ENCODE data around the gene GNG11. TPM values are rescaled to one million over a fixed set of nuclear protein-coding genes. Genes with fewer than 3 reads are reported as not detected.
A peak's percentile ranks its signal among the peaks of the same experiment; 100 is the strongest.

GNG11 gene
- total RNA-seq, 1 donor from 2014 or later, result 133 TPM

DNA sequence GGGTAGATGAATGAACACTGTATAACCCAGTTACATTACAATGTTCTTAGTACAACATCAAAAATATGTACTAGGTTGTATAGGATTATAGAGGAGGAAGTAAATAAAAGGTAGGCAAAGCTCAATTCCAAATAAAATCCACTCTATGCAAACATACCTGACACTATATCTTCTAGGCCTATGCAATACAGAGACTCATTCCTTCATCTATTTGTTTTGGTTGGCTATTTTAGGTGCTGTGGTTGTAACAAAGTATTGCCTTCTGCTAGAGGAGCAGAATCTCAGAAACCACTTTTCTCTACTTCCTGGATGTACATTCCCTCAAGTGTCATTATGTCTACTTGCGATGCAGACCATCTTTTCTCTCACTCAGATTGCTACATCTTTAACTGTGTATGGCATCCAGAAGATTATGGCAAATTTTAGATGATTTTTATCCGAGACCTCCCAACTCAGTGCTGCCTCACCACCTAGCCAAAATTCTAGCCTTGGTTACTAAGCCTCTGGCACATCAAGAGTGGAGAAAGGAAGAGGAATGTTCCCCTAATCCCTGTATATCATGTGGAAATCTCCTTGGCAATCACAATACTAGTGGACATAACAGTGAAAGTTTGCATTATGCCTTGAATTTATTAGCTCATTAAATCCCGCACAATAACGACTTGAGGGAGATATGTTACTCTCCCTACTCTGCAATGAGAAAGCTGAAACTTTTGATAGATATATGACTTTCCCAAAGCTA lies 25.5 kb upstream of the GNG11 start:
- no peak for DNase-seq (ENCODE audit: low spot score)
- Mint-ChIP-seq H3K4me3 (ENCODE audit: unreplicated experiment) (no peak overlapping the region), H3K27ac (ENCODE audit: unreplicated experiment) (no peak overlapping the region), H3K9me3 (ENCODE audit: unreplicated experiment) (no peaks in the 10 kb centered on the region), H3K4me1 (ENCODE audit: unreplicated experiment) (peaks cover 15% of the 10 kb centered on the region), H3K27me3 (ENCODE audit: unreplicated experiment) (peaks cover 3% of the 10 kb centered on the region), H3K36me3 (ENCODE audit: low read depth, unreplicated experiment) (no peaks in the 10 kb centered on the region)
- TF ChIP-seq, protein P1, sequence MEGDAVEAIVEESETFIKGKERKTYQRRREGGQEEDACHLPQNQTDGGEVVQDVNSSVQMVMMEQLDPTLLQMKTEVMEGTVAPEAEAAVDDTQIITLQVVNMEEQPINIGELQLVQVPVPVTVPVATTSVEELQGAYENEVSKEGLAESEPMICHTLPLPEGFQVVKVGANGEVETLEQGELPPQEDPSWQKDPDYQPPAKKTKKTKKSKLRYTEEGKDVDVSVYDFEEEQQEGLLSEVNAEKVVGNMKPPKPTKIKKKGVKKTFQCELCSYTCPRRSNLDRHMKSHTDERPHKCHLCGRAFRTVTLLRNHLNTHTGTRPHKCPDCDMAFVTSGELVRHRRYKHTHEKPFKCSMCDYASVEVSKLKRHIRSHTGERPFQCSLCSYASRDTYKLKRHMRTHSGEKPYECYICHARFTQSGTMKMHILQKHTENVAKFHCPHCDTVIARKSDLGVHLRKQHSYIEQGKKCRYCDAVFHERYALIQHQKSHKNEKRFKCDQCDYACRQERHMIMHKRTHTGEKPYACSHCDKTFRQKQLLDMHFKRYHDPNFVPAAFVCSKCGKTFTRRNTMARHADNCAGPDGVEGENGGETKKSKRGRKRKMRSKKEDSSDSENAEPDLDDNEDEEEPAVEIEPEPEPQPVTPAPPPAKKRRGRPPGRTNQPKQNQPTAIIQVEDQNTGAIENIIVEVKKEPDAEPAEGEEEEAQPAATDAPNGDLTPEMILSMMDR (IDR thresholded peaks at IDR 0.05; ENCODE audit: unreplicated experiment), result no peak

- DNase-seq (ENCODE audit: low spot score), result no peak
- peaks cover 15% of the 10 kb centered on the region for H3K4me1 Mint-ChIP-seq (ENCODE audit: unreplicated experiment)
- no peaks in the 10 kb centered on the region for H3K36me3 Mint-ChIP-seq (ENCODE audit: low read depth, unreplicated experiment)
- TF ChIP-seq, protein P1 (IDR thresholded peaks at IDR 0.05; ENCODE audit: unreplicated experiment), result no peak
- peaks cover 3% of the 10 kb centered on the region for H3K27me3 Mint-ChIP-seq (ENCODE audit: unreplicated experiment)
- no peak overlapping the region for H3K4me3 Mint-ChIP-seq (ENCODE audit: unreplicated experiment)
- no peak overlapping the region for H3K27ac Mint-ChIP-seq (ENCODE audit: unreplicated experiment)
- H3K9me3 Mint-ChIP-seq (ENCODE audit: unreplicated experiment), result no peaks in the 10 kb centered on the region
Measured at GRCh38 chr7:93897680-93898079, 23.9 kb upstream of the GNG11 start.

GRCh38 chr7:93902777-93903423 lies 18.6 kb upstream of the GNG11 start:
- Mint-ChIP-seq H3K9me3 (ENCODE audit: unreplicated experiment) (no peaks in the 10 kb centered on the region), H3K4me3 (ENCODE audit: unreplicated experiment) (no peak overlapping the region), H3K4me1 (ENCODE audit: unreplicated experiment) (peaks cover 4% of the 10 kb centered on the region), H3K36me3 (ENCODE audit: low read depth, unreplicated experiment) (no peaks in the 10 kb centered on the region), H3K27me3 (ENCODE audit: unreplicated experiment) (no peaks in the 10 kb centered on the region), H3K27ac (ENCODE audit: unreplicated experiment) (no peak overlapping the region)
- DNase-seq (ENCODE audit: low spot score), result peak; percentile 20
- TF ChIP-seq, protein P1 (IDR thresholded peaks at IDR 0.05; ENCODE audit: unreplicated experiment), result peak; percentile 94

GRCh38 chr7:93906267-93906666 lies 15.3 kb upstream of the GNG11 start, which contains the start of gene GNGT1:
TSS of gene GNGT1 (plus strand) at chr7:93906567. CDS start at chr7:93906747, 180 bp downstream.
- H3K9me3 Mint-ChIP-seq (ENCODE audit: unreplicated experiment), result no peaks in the 10 kb centered on the region
- H3K27ac Mint-ChIP-seq (ENCODE audit: unreplicated experiment), result no peak within 1 kb of the TSS
- H3K4me1 Mint-ChIP-seq (ENCODE audit: unreplicated experiment), result peaks cover 7% of the 10 kb centered on the region
- H3K4me3 Mint-ChIP-seq (ENCODE audit: unreplicated experiment), result no peak within 1 kb of the TSS
- TF ChIP-seq, protein P1 (IDR thresholded peaks at IDR 0.05; ENCODE audit: unreplicated experiment), result no peak
- no peak for DNase-seq (ENCODE audit: low spot score)
- H3K36me3 Mint-ChIP-seq (ENCODE audit: low read depth, unreplicated experiment), result no peaks in the 10 kb centered on the region
- peaks cover 2% of the 10 kb centered on the region for H3K27me3 Mint-ChIP-seq (ENCODE audit: unreplicated experiment)
